Cardiac fibroblast (primary cell): ENCODE results near the gene RNF39.
"Not testable (repeated sequence)": the region's sequence is repeated elsewhere in the genome, so short reads cannot be mapped to it uniquely, and the experiment has no call there.

Experiments
- DNase-seq, 2 donors: peaks; one replicate each; pipeline versions ENCODE4 v3.0.0 to v3.0.0-alpha.2; 2010; ENCODE audit warnings: low read depth in 2 of 2
- H3K4me3 ChIP-seq, 2 donors: replicated peaks in 1 of 2; 1 replicate in 1 of 2; 2 replicates in 1 of 2; pipeline ENCODE4 v1.5.1; 2011; ENCODE audit warnings: low read depth in 2 of 2, low read length in 2 of 2, mild to moderate bottlenecking in 2 of 2, moderate library complexity in 1 of 2
- TF ChIP-seq, protein P1 (sequence below): IDR thresholded peaks from one replicate; pipeline ENCODE4 v1.5.1; 2011; ENCODE audit warnings: low read depth, mild to moderate bottlenecking, low read length, inconsistent platforms

RNF39 gene

DNA sequence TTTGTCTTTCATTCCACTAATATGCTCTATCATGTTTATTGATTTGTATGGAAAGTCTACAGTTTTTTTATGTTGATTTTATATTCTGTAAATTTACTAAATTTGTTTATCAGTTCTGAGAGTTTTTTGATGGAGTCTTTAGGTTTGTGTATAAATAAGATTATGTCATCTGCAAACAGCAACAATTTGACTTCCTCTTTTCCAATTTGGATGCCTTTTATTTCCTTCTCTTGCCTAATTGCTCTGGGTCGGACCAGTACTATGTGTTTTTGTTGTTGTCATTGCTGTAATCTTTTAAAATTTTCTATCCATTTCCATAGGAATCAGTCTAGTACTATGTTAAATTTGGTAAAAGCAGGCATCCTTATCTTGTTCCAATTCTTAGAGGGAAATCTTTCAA is 46.0 kb downstream of the RNF39 start:
- H3K4me3 ChIP-seq, result no peak overlapping the region
- DNase-seq, result no peak
- TF ChIP-seq, protein P1, sequence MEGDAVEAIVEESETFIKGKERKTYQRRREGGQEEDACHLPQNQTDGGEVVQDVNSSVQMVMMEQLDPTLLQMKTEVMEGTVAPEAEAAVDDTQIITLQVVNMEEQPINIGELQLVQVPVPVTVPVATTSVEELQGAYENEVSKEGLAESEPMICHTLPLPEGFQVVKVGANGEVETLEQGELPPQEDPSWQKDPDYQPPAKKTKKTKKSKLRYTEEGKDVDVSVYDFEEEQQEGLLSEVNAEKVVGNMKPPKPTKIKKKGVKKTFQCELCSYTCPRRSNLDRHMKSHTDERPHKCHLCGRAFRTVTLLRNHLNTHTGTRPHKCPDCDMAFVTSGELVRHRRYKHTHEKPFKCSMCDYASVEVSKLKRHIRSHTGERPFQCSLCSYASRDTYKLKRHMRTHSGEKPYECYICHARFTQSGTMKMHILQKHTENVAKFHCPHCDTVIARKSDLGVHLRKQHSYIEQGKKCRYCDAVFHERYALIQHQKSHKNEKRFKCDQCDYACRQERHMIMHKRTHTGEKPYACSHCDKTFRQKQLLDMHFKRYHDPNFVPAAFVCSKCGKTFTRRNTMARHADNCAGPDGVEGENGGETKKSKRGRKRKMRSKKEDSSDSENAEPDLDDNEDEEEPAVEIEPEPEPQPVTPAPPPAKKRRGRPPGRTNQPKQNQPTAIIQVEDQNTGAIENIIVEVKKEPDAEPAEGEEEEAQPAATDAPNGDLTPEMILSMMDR, result no peak

DNA sequence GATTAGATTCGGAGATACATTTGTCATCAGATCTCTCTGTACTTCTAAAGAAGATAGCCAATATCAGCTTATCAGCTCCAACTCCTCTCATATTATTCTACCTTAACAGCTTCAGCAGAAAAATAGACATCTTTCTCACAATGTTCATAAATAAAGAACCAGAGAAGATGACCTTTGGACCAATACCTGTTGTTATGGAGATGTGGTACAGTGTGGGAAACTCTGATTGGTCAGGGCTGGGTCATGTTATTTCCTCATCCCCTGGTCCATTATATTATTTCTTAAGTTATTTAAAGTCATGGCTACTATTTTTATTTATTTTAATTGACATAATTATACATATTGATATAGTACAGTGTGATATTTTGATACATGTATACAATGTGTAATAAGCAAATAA is 50.4 kb downstream of the RNF39 start:
- H3K4me3 ChIP-seq, result no peak overlapping the region
- DNase-seq, result no peak
- TF ChIP-seq, protein P1, result no peak

DNA sequence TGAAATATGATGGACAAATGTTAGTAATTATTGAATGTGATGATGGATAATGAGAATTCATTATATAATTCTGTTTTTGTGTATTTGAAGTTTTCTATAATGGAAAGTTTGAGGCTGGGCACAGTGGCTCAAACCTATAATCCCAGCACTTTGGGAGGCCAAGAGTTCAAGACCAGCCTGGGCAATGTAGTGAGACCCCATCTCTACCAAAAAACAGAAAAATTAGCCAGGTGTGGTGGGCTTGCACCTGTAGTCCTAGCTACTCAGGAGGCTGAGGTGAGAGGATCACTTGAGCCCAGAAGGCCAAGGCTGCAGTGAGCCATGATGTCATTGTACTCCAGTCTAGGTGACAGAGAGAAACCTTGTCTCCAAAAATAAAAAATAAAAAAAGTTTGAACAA is 52.9 kb downstream of the RNF39 start:
- not testable (repeated sequence) for DNase-seq

DNA sequence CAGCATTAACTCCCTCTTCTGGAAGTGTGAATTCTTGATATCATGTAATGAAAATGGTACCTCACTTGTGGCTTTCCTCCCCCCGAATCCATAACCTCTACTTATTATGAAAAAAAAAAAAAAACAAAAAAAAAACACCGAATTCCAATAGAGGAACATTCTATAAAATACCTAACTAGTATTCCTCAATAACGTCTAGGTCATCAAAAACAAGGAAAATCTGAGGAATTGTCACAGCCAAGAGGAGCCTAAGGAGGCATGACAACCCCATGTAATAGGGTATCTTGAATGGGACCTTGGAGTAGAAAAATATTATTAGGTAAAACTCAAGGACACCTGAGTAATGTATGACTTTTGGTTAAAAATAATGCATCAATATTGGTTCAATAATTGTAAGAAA is 53.4 kb downstream of the RNF39 start:
- DNase-seq, result no peak
- no peak overlapping the region for H3K4me3 ChIP-seq
- TF ChIP-seq, protein P1, result no peak

More for the DNA sequence above, 52.9 kb downstream of the RNF39 start:
- H3K4me3 ChIP-seq, result not testable (repeated sequence)

DNA sequence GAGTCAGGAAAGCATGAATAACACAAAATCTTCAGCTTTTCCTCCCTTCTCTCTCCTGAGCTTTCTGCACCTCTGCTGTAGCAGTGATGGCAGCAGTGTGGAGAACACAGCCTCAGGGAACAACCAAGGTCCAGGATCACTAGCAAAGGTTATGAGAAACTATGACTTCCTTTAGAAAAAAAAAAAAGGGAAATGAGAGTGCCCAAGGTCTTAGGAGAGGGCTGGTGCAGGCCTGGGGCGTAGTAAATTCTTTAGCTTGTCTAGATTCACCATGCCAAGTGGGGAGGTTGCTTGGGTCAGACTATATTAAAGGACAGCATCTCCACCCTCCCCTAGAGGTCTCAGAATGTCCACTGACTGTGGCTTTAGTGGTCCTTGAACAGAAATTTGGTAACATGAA is 54.9 kb downstream of the RNF39 start:
- TF ChIP-seq, protein P1, result no peak
- no peak overlapping the region for H3K4me3 ChIP-seq
- DNase-seq, result no peak
